Transverse colon (tissue), 4 donors: ENCODE measurements around the gene UPB1. TPM values are rescaled to one million over a fixed set of nuclear protein-coding genes. Genes with fewer than 3 reads are reported as not detected.
"Not testable (repeated sequence)": the region's sequence is repeated elsewhere in the genome, so short reads cannot be mapped to it uniquely, and the experiment has no call there.

ENCODE experiments used
- DNase-seq: peaks from one replicate; pipeline ENCODE4 v3.0.0-alpha.2; 2019
- H3K27ac ChIP-seq, 4 donors: fragments of 200-600 bp; sonication (generic); 2 replicates each; pipeline ENCODE4 v1.5.1; 2016 to 2018; ENCODE audit warnings: inconsistent platforms in 4 of 4
- H3K27me3 ChIP-seq: fragments of 200-600 bp; sonication (generic); 2 replicates; pipeline ENCODE4 v1.5.1; 2017; ENCODE audit warnings: inconsistent platforms
- H3K36me3 ChIP-seq, 4 donors: fragments of 200-600 bp; sonication (generic); 2 replicates each; pipeline ENCODE4 v1.5.1; 2017 to 2019; ENCODE audit warnings: inconsistent platforms in 4 of 4
- H3K4me1 ChIP-seq, 4 donors: fragments of 200-600 bp; sonication (generic); 2 replicates each; pipeline ENCODE4 v1.5.1; 2017 to 2020; ENCODE audit warnings: inconsistent platforms in 4 of 4
- H3K4me3 ChIP-seq, 4 donors: fragments of 200-600 bp; sonication (generic); 1 replicate in 1 of 4; 2 replicates in 3 of 4; pipeline versions ENCODE4 v1.5.1 to v1.6.1; 2017 to 2019; ENCODE audit warnings: inconsistent platforms in 4 of 4
- H3K9me3 ChIP-seq, 2 donors: fragments of 200-600 bp; sonication (generic); 2 replicates each; pipeline ENCODE4 v1.5.1; 2017 to 2019; ENCODE audit warnings: inconsistent platforms in 2 of 2
- EP300 ChIP-seq: sonication (generic); formaldehyde crosslinking; IDR thresholded peaks from one replicate; pipeline ENCODE4 v1.6.1; 2017; ENCODE audit warnings: antibody characterized with exemption, low read depth
- POLR2A ChIP-seq: fragments of 450-650 bp; IDR thresholded peaks from one replicate; pipeline ENCODE4 v1.6.1; 2016; ENCODE audit warnings: antibody characterized with exemption, mild to moderate bottlenecking, moderate library complexity
- POLR2AphosphoS5 ChIP-seq, 3 donors: sonication (generic); formaldehyde crosslinking; IDR thresholded peaks; one replicate each; pipeline ENCODE4 v1.6.1; 2016; ENCODE audit warnings: antibody characterized with exemption in 3 of 3
- WGBS, 2 donors: methylation state at CpG; one replicate each; pipeline ENCODE4 v1.1.5; 2018; ENCODE audit warnings: low coverage in 1 of 2; 5-methylcytosine and 5-hydroxymethylcytosine counted together
- in situ Hi-C, 4 donors: fragments of 200-750 bp; cut with MboI; loops; one replicate each; pipeline versions ENCODE4 v1.15.0 to v1.15.1; 2017; ENCODE audit warnings: low sequenced_read_pairs in 3 of 4, low pct_ligation_motif_present in 1 of 4, low pct_unique_long_range_greater_than_20kb in 1 of 4
- intact Hi-C: fragments of 100-400 bp; cut with DNase I; formaldehyde crosslinking; loops from one replicate; pipeline ENCODE4 v1.15.1; 2023; ENCODE audit warnings: low total_unique reads
- total RNA-seq, 4 donors: library from RNA; depleted of rRNA; stranded (reverse); fragments of >200 nt; gene quantifications; one replicate each; pipeline ENCODE4 v1.1.0, GENCODE V29; 2016
- TF ChIP-seq, protein P1 (sequence below), 5 experiments: fragments of 200-600 bp in 3 of 5; fragments of 450-650 bp in 2 of 5; sonication (generic) in 3 of 5; IDR thresholded peaks; 1 replicate in 2 of 5; 2 replicates in 3 of 5; pipeline ENCODE4 v1.5.1; 2016 to 2017; ENCODE audit warnings: antibody characterized with exemption in 5 of 5, inconsistent platforms in 3 of 5, mild to moderate bottlenecking in 2 of 5, moderate library complexity in 1 of 5

The UPB1 gene
- total RNA-seq, 4 donors from 2014 or later, result 0.32 TPM; not detected in 3

DNA sequence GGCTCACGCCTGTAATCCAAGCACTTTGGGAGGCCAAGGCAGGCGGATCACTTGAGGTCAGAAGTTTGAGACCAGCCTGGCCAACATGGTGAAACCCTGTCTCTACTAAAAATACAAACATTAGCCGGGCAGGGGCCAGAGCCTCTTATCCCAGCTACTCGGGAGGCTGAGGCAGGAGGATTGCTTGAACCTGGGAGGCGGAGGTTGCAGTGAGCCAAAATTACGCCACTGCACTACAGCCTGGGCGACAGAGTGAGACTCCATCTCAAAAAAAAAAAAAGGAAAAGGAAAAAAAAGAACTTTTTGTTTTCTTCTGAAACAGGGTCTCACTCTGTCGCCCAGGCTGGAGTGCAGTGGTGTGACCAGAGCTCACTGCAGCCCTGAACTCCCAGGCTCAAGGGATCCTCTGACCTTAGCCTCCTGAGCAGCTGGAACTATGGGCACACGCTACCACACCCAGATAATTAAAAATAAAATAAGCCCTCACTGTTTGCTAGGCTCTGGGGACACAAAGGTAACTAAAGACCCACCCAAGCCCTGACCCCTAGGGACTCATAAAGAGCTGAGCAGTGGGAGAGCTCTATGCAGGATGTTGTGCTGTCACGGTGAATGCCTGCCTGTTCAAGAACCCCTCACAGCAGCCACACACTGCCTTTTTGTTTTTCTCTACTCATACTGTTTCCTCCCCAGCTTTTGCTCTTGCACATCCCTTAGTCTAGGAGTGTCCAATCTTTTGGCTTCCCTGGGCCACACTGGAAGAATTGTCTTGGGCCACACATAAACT is 57.6 kb downstream of the UPB1 start:
- Histone ChIP-seq H3K4me3 (peak overlapping the region in 1 of 4 donors; percentile 95), H3K27ac (peak overlapping the region; percentile 95 to 99 (median 98)), H3K36me3 (peaks cover 0 to 11% (median 3%) of the 10 kb centered on the region in 4 donors), H3K4me1 (peaks cover 51 to 65% (median 62%) of the 10 kb centered on the region in 4 donors)
- in situ Hi-C loops, H3K9me3 ChIP-seq, intact Hi-C loops, H3K27me3 ChIP-seq: not testable (repeated sequence)
- DNase-seq, result peak; percentile 36
- TF ChIP-seq POLR2A (peak; percentile 40), POLR2AphosphoS5 (IDR thresholded peaks at IDR 0.05) (peak in 2 of 3 donors; percentile 33 to 54)
- WGBS, 2 donors, result 30 to 78% methylated on average over 2 to 10 of the region's 10 CpGs

DNA sequence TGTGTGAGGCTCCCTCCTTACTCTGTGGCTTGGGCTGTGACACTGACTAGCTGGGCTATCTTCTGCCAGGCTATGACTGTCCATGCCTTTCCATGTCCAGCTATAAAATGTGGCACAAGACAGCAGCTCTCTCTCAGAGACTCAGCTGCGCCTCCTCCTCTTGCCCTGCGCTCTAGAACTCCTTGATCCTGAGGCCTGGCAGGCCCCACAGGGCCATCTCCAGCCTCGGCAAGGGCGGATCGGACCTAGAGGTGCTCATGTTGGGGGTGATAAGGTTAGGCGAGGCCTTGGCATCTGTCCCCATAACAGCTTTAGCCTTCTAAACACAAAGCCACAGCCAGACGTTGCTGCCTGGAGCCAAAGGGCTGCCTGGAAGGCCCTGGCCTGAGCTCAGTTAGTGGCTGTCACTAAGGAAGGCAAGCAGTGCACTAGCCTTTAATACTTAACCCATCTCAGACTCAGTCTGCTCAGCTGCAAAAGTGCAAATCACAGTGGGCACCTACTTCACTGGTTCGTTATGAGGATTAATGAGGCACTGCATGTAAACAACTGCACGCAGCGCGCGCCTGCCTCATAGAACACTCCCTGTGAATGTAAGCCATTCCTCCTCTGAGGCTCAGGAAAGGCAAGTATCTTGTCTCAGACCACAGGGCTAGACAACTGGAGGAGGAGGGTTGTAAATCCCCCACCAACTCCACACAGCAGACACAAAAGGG is 58.6 kb downstream of the UPB1 start:
- H3K27me3 ChIP-seq, result no peaks in the 10 kb centered on the region
- peaks cover 0 to 6% (median 3%) of the 10 kb centered on the region in 4 donors for H3K36me3 ChIP-seq
- peak overlapping the region; percentile 92 to 96 (median 95) for H3K4me3 ChIP-seq
- peaks cover 51 to 66% (median 63%) of the 10 kb centered on the region in 4 donors for H3K4me1 ChIP-seq
- H3K9me3 ChIP-seq, result no peaks in the 10 kb centered on the region
- TF ChIP-seq EP300 (no peak), POLR2AphosphoS5 (IDR thresholded peaks at IDR 0.05) (peak in 1 of 3 donors; percentile 5), POLR2A (no peak)
- TF ChIP-seq, protein P1, sequence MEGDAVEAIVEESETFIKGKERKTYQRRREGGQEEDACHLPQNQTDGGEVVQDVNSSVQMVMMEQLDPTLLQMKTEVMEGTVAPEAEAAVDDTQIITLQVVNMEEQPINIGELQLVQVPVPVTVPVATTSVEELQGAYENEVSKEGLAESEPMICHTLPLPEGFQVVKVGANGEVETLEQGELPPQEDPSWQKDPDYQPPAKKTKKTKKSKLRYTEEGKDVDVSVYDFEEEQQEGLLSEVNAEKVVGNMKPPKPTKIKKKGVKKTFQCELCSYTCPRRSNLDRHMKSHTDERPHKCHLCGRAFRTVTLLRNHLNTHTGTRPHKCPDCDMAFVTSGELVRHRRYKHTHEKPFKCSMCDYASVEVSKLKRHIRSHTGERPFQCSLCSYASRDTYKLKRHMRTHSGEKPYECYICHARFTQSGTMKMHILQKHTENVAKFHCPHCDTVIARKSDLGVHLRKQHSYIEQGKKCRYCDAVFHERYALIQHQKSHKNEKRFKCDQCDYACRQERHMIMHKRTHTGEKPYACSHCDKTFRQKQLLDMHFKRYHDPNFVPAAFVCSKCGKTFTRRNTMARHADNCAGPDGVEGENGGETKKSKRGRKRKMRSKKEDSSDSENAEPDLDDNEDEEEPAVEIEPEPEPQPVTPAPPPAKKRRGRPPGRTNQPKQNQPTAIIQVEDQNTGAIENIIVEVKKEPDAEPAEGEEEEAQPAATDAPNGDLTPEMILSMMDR (IDR thresholded peaks at IDR 0.05), result no peak
- peak; percentile 29 for DNase-seq
- intact Hi-C loops (no loop called here), in situ Hi-C loops (no loop called here)
- peak overlapping the region; percentile 95 to 99 (median 98) for H3K27ac ChIP-seq
- WGBS, 2 donors, result 0 to 22% methylated on average over 1 to 12 of the region's 12 CpGs

DNA sequence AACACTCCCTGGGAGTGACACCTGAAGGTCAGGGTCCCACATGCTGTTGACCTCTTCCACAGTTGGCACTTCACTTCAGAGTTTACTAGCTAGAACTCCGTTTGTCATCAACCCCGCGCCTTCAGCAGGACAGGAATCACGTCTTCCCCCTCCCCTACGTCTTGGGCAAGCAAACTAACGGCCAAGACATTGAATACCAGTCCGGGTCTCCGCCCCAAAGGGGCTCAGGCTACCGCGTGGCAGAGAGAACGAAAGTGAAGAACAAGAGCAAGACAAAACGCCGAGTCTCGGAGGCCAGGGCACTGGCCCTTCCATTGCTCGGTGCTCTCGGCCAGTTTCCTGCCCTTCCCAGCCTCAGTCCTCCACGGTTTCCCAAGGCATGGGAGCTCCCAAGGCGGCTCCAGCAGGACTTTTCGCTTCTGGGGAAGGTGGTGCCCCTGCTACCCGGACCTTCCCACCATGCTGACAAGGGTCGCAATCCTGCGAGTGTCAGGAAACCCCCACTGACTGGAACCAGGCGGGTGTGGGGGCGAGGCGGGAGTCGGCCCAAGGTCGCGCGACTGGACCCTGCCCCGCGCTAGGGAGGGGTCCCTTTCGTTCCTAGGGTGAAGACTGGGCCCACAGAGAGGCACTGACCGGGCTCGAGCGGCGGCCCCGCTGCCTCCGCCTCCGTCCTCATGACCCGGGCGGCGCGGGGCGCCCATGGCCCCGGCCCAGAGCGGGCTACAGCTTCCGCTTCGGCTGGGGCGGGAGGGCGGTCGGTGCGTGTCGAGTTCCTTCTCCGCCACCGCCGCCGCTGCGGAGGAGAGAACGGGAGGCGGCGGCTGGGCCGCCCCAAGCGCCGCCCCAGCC is 59.4 kb downstream of the UPB1 start, which contains the start of gene GUCD1:
Gene GUCD1 (minus strand): TSS at position 826 of the 852 bp plus-strand sequence. CDS start 147 bp downstream, at position 679.
- TF ChIP-seq POLR2AphosphoS5 (IDR thresholded peaks at IDR 0.05) (peak; percentile 66 to 95 (median 92)), EP300 (no peak), POLR2A (peak; percentile 94)
- TF ChIP-seq, protein P1 (IDR thresholded peaks at IDR 0.05), result no peak
- no peaks in the 10 kb centered on the region for H3K27me3 ChIP-seq
- peak; percentile 52 for DNase-seq
- H3K9me3 ChIP-seq, result no peaks in the 10 kb centered on the region
- H3K27ac ChIP-seq, result peak within 1 kb of the TSS; percentile 95 to 99 (median 98)
- peaks cover 51 to 63% (median 61%) of the 10 kb centered on the region in 4 donors for H3K4me1 ChIP-seq
- WGBS, 2 donors, result 0 to 1% methylated on average over 5 to 53 of the region's 64 CpGs
- intact Hi-C loops (no loop called here), in situ Hi-C loops (no loop called here)
- H3K4me3 ChIP-seq, result peak within 1 kb of the TSS; percentile 94 to 96 (median 95)
- H3K36me3 ChIP-seq, result peaks cover 0 to 5% (median 2%) of the 10 kb centered on the region in 4 donors
